Measurements from ENCODE around the gene TBC1D14. TPM values are rescaled to one million over a fixed set of nuclear protein-coding genes. Genes with fewer than 3 reads are reported as not detected.

TBC1D14 gene
- polyA plus RNA-seq, 1 of the 3 experiments (the other 2 are of a cell fraction), result 39.5 TPM

DNA sequence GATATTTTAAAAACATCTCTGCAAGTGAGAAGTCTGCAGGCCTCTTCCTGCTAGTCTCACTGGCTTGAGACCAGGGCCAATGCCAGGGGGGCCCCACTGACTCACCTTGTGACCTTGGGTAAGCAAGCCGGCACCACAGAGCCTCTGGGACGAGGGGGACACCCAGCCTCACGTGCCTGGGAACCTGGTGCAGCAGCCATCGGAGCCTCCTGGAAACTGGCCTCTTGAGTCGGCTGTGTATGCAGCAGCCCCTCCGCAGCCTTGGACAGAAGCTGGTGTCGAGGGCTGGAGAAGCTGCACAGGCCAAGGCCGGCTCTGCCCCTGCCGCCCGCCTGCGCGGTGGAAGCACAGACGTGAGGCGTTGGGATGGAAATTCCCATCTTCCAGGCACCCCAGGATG is 142.3 kb downstream of the TBC1D14 start:
- Histone ChIP-seq H3K9ac (no peak overlapping the region), H3K79me2 (ENCODE audit: insufficient read depth) (peaks cover 62% of the 10 kb centered on the region), H3K4me2 (no peak overlapping the region), H2AFZ (ENCODE audit: low read depth) (no peak overlapping the region), H3K36me3 (replicated peaks in 1 of 2; ENCODE audit: control insufficient read depth in 1 of 2, insufficient read depth in 2 of 2, low read length in 1 of 2) (peaks cover 5 to 35% of the 10 kb centered on the region in 2 experiments), H3K4me1 (ENCODE audit: control insufficient read depth in 1 of 2, insufficient read depth in 2 of 2, low read depth in 1 of 2, low read length in 1 of 2) (peaks cover 0 to 4% of the 10 kb centered on the region in 2 experiments; a peak in 1 of 4 replicates), H3F3A (replicated peaks; ENCODE audit: insufficient read depth) (peaks cover 14% of the 10 kb centered on the region), H3K27me3 (ENCODE audit: insufficient read depth) (no peaks in the 10 kb centered on the region), H4K20me1 (ENCODE audit: insufficient read depth) (peaks cover 22% of the 10 kb centered on the region; the same call in 1 of the 2 replicates), H3K9me2 (no peaks in the 10 kb centered on the region), H3K4me3 (ENCODE audit: low read depth in 2 of 2, low read length in 1 of 2) (no peak overlapping the region), H3K9me3 (no peaks in the 10 kb centered on the region), H3K27ac (ENCODE audit: low read depth in 2 of 2, low read length in 1 of 2) (no peak overlapping the region)
- TF ChIP-seq MAX (IDR thresholded peaks at IDR 0.05; ENCODE audit: low read depth) (no peak), FOXM1 (IDR thresholded peaks at IDR 0.05; ENCODE audit: low read depth) (no peak), NRF1 (IDR thresholded peaks at IDR 0.05; ENCODE audit: low read depth, low read length) (no peak), RFX5 (IDR thresholded peaks at IDR 0.05; ENCODE audit: low read length) (no peak), MEF2A (IDR thresholded peaks at IDR 0.05; ENCODE audit: borderline replicate concordance, low read depth) (no peak), SMC3 (IDR thresholded peaks at IDR 0.05; ENCODE audit: low read depth, low read length) (no peak), TEAD4 (IDR thresholded peaks at IDR 0.05; ENCODE audit: borderline replicate concordance, insufficient read depth) (no peak), GABPA (IDR thresholded peaks at IDR 0.05; ENCODE audit: low read depth) (no peak), TAF1 (IDR thresholded peaks at IDR 0.05; ENCODE audit: borderline replicate concordance, low read depth, low read length) (no peak), MXI1 (IDR thresholded peaks at IDR 0.05; ENCODE audit: low read depth, low read length) (no peak), TCF12 (IDR thresholded peaks at IDR 0.05) (no peak), RCOR1 (IDR thresholded peaks at IDR 0.05; ENCODE audit: low read length) (no peak)
- ChIA-PET CTCF (interaction anchor here (0.9 kb wide), 1 partner anchor 9 kb away, joined by 4 read pairs; the partner anchor contains the start of gene TADA2B), POLR2A (no interaction called here)
- WGBS (ENCODE audit: low lambda C conversion rate), result 100% methylated on average over 5 of the region's 14 CpGs
- no peak for DNase-seq

- CTCF ChIA-PET, result interaction anchor here (0.9 kb wide), 1 partner anchor 10 kb away, joined by 3 read pairs; the partner anchor contains the start of gene TADA2B
- H2AFZ ChIP-seq (ENCODE audit: low read depth), result no peak overlapping the region
- H3K4me3 ChIP-seq (ENCODE audit: low read depth in 2 of 2, low read length in 1 of 2), result no peak overlapping the region
- WGBS (ENCODE audit: low lambda C conversion rate), result 88% methylated on average over 8 of the region's 14 CpGs
- DNase-seq, result no peak
- H3K4me1 ChIP-seq (ENCODE audit: control insufficient read depth in 1 of 2, insufficient read depth in 2 of 2, low read depth in 1 of 2, low read length in 1 of 2), result peaks cover 0 to 4% of the 10 kb centered on the region in 2 experiments; a peak in 1 of 4 replicates
- H3K79me2 ChIP-seq (ENCODE audit: insufficient read depth), result peaks cover 62% of the 10 kb centered on the region
- peaks cover 8 to 38% of the 10 kb centered on the region in 2 experiments for H3K36me3 ChIP-seq (replicated peaks in 1 of 2; ENCODE audit: control insufficient read depth in 1 of 2, insufficient read depth in 2 of 2, low read length in 1 of 2)
- no peaks in the 10 kb centered on the region for H3K9me3 ChIP-seq
- H3K27ac ChIP-seq (ENCODE audit: low read depth in 2 of 2, low read length in 1 of 2), result no peak overlapping the region
- POLR2A ChIA-PET, result no interaction called here
- H3F3A ChIP-seq (replicated peaks; ENCODE audit: insufficient read depth), result peaks cover 16% of the 10 kb centered on the region
- no peak overlapping the region for H3K9ac ChIP-seq
- H3K27me3 ChIP-seq (ENCODE audit: insufficient read depth), result no peaks in the 10 kb centered on the region
- no peaks in the 10 kb centered on the region for H3K9me2 ChIP-seq
- peaks cover 18% of the 10 kb centered on the region; the same call in 1 of the 2 replicates for H4K20me1 ChIP-seq (ENCODE audit: insufficient read depth)
- no peak overlapping the region for H3K4me2 ChIP-seq
- TF ChIP-seq RCOR1 (IDR thresholded peaks at IDR 0.05; ENCODE audit: low read length) (no peak), RXRA (IDR thresholded peaks at IDR 0.05; ENCODE audit: borderline replicate concordance, low read depth) (no peak), POLR2AphosphoS5 (IDR thresholded peaks at IDR 0.05; ENCODE audit: low read depth, low read length) (no peak), NFIC (IDR thresholded peaks at IDR 0.05; ENCODE audit: borderline replicate concordance) (no peak), SMC3 (IDR thresholded peaks at IDR 0.05; ENCODE audit: low read depth, low read length) (no peak), MAX (IDR thresholded peaks at IDR 0.05; ENCODE audit: low read depth) (no peak), USF1 (IDR thresholded peaks at IDR 0.05; ENCODE audit: borderline replicate concordance, low read depth) (no peak), GABPA (IDR thresholded peaks at IDR 0.05; ENCODE audit: low read depth) (no peak), JUND (IDR thresholded peaks at IDR 0.05) (no peak), TCF12 (IDR thresholded peaks at IDR 0.05) (no peak)
- TF ChIP-seq, protein P1, sequence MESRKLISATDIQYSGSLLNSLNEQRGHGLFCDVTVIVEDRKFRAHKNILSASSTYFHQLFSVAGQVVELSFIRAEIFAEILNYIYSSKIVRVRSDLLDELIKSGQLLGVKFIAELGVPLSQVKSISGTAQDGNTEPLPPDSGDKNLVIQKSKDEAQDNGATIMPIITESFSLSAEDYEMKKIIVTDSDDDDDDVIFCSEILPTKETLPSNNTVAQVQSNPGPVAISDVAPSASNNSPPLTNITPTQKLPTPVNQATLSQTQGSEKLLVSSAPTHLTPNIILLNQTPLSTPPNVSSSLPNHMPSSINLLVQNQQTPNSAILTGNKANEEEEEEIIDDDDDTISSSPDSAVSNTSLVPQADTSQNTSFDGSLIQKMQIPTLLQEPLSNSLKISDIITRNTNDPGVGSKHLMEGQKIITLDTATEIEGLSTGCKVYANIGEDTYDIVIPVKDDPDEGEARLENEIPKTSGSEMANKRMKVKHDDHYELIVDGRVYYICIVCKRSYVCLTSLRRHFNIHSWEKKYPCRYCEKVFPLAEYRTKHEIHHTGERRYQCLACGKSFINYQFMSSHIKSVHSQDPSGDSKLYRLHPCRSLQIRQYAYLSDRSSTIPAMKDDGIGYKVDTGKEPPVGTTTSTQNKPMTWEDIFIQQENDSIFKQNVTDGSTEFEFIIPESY (IDR thresholded peaks at IDR 0.05; ENCODE audit: borderline replicate concordance, low read depth), result no peak
- TF ChIP-seq, protein P2, sequence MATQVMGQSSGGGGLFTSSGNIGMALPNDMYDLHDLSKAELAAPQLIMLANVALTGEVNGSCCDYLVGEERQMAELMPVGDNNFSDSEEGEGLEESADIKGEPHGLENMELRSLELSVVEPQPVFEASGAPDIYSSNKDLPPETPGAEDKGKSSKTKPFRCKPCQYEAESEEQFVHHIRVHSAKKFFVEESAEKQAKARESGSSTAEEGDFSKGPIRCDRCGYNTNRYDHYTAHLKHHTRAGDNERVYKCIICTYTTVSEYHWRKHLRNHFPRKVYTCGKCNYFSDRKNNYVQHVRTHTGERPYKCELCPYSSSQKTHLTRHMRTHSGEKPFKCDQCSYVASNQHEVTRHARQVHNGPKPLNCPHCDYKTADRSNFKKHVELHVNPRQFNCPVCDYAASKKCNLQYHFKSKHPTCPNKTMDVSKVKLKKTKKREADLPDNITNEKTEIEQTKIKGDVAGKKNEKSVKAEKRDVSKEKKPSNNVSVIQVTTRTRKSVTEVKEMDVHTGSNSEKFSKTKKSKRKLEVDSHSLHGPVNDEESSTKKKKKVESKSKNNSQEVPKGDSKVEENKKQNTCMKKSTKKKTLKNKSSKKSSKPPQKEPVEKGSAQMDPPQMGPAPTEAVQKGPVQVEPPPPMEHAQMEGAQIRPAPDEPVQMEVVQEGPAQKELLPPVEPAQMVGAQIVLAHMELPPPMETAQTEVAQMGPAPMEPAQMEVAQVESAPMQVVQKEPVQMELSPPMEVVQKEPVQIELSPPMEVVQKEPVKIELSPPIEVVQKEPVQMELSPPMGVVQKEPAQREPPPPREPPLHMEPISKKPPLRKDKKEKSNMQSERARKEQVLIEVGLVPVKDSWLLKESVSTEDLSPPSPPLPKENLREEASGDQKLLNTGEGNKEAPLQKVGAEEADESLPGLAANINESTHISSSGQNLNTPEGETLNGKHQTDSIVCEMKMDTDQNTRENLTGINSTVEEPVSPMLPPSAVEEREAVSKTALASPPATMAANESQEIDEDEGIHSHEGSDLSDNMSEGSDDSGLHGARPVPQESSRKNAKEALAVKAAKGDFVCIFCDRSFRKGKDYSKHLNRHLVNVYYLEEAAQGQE (IDR thresholded peaks at IDR 0.05; ENCODE audit: low read depth, low read length), result no peak
- TF ChIP-seq, protein P3, sequence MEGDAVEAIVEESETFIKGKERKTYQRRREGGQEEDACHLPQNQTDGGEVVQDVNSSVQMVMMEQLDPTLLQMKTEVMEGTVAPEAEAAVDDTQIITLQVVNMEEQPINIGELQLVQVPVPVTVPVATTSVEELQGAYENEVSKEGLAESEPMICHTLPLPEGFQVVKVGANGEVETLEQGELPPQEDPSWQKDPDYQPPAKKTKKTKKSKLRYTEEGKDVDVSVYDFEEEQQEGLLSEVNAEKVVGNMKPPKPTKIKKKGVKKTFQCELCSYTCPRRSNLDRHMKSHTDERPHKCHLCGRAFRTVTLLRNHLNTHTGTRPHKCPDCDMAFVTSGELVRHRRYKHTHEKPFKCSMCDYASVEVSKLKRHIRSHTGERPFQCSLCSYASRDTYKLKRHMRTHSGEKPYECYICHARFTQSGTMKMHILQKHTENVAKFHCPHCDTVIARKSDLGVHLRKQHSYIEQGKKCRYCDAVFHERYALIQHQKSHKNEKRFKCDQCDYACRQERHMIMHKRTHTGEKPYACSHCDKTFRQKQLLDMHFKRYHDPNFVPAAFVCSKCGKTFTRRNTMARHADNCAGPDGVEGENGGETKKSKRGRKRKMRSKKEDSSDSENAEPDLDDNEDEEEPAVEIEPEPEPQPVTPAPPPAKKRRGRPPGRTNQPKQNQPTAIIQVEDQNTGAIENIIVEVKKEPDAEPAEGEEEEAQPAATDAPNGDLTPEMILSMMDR (IDR thresholded peaks at IDR 0.05), result no peak
These were observed 142.7 kb downstream of the TBC1D14 start for GRCh38 chr4:7052313-7052712.
